Right lobe of liver (tissue), 6 donors: ENCODE results near the gene AP4M1. TPM values are rescaled to one million over a fixed set of nuclear protein-coding genes. Genes with fewer than 3 reads are reported as not detected.

Experiments
- ATAC-seq, 4 donors: fragments of 200-7000 bp; cut with Tn5 transposase; one replicate each; pipeline ENCODE4 v1.9.1; 2020; ENCODE audit warnings: mild to moderate bottlenecking in 4 of 4, moderate library complexity in 4 of 4
- DNase-seq, 3 donors: peaks; one replicate each; pipeline ENCODE4 v3.0.0-alpha.2; 2020
- H3K27ac ChIP-seq, 3 donors: fragments of 200-600 bp; one replicate each; pipeline ENCODE4 v1.8.0; 2022
- H3K27me3 ChIP-seq, 2 donors: fragments of 200-600 bp; one replicate each; pipeline ENCODE4 v1.8.0; 2022
- H3K36me3 ChIP-seq, 4 donors: fragments of 200-600 bp; sonication (generic) in 1 of 4; one replicate each; pipeline versions ENCODE4 v1.5.1 to v1.8.0; 2017 to 2022; ENCODE audit warnings: control low read depth in 1 of 4
- H3K4me1 ChIP-seq, 4 donors: fragments of 200-600 bp; sonication (generic) in 1 of 4; one replicate each; pipeline versions ENCODE4 v1.5.1 to v1.8.0; 2017 to 2022; ENCODE audit warnings: control low read depth in 1 of 4
- H3K4me3 ChIP-seq, 3 donors: fragments of 200-600 bp; one replicate each; pipeline ENCODE4 v1.8.0; 2022
- H3K9me3 ChIP-seq, 4 donors: fragments of 200-600 bp; sonication (generic) in 1 of 4; one replicate each; pipeline versions ENCODE4 v1.5.1 to v1.8.0; 2017 to 2022; ENCODE audit warnings: control low read depth in 1 of 4
- CTCF ChIP-seq, 4 donors: fragments of 200-600 bp in 3 of 4; fragments of 450-650 bp in 1 of 4; IDR thresholded peaks; one replicate each; pipeline versions ENCODE4 v1.5.1 to v1.8.0; 2016 to 2022; ENCODE audit warnings: antibody characterized with exemption in 4 of 4, mild to moderate bottlenecking in 2 of 4
- POLR2A ChIP-seq: fragments of 450-650 bp; IDR thresholded peaks from one replicate; pipeline ENCODE4 v1.6.1; 2017; ENCODE audit warnings: antibody characterized with exemption, mild to moderate bottlenecking
- WGBS: methylation state at CpG from one replicate; pipeline ENCODE4 v1.1.6; 2018; ENCODE audit warnings: low coverage, low lambda C conversion rate; ENCODE audit not compliant: insufficient coverage; ENCODE audit errors: missing lambda C conversion rate; 5-methylcytosine and 5-hydroxymethylcytosine counted together
- intact Hi-C, 2 donors: fragments of 100-400 bp; cut with DNase I; formaldehyde crosslinking; loops; one replicate each; pipeline versions ENCODE4 v1.11.2 to v1.14.1; 2022
- total RNA-seq, 6 experiments: library from RNA; depleted of rRNA in 2 of 6; stranded (reverse); fragments of >200 nt in 2 of 6; fragmentation: NEBNext Ultra II Directional in 3 of 6; extraction: Animal tissue kit (Norgen Biotek cat#: 25700) in 3 of 6; gene quantifications; one replicate each; pipeline versions ENCODE4 v1.1.0 to v1.2.4, GENCODE V29; 2016 to 2023
- donor health status: DM: no; HTN: yes; CAD: no.
- donor health status: DM: no; HTN: no; CAD: no.
- donor health status: DM: no; HTN: no; CAD: no.
- donor health status: DM: no; HTN: yes; CAD: no.
- donor health status: DM: no; HTN: yes; CAD: no.

Gene AP4M1
- total RNA-seq, 6 experiments from 2014 or later: 2.7 to 7.3 (median 4.3) TPM

DNA sequence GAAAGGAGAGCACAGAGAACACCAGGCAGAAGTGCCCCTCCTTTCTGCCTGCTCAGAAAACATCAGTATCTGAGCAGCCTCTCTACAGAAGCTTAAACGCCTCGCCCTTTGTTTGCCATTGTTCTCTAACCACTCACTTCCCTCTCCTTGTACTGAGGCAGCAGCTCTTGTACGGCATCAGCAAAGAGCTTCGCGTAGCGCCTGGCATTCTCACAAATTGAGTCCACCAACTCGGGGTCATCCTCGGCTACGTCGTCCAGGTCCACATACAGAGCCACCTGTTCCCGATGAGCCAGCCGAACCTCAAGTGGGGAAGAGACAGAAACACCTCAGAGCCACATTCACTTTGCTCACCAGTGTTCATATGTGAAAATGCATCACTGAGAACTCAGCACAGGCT lies 2.0 kb upstream of the AP4M1 start:
- H3K27me3 ChIP-seq: no peaks in the 10 kb centered on the region
- peak overlapping the region in 1 of 3 donors; percentile 84 for H3K4me3 ChIP-seq
- no peak for ATAC-seq
- no peak for TF ChIP-seq CTCF (IDR thresholded peaks at IDR 0.05)
- TF ChIP-seq POLR2A: no peak
- peaks cover 8 to 52% (median 37%) of the 10 kb centered on the region in 4 donors for H3K36me3 ChIP-seq
- intact Hi-C loops: no loop called here
- H3K27ac ChIP-seq: no peak overlapping the region
- no peak for DNase-seq
- 74% methylated on average over 9 of the region's 12 CpGs for WGBS
- H3K4me1 ChIP-seq: peaks cover 0 to 6% (median 0%) of the 10 kb centered on the region in 4 donors
- no peaks in the 10 kb centered on the region for H3K9me3 ChIP-seq

- H3K9me3 ChIP-seq: no peaks in the 10 kb centered on the region
- peak overlapping the region; percentile 80 to 93 (median 84) for H3K4me3 ChIP-seq
- H3K4me1 ChIP-seq: peaks cover 0 to 6% (median 0%) of the 10 kb centered on the region in 4 donors
- H3K27ac ChIP-seq: peak overlapping the region; percentile 67 to 90 (median 83)
- DNase-seq: peak; percentile 95
- WGBS: 0% methylated on average over 31 of the region's 61 CpGs
- peak; percentile 82 to 92 (median 88) for ATAC-seq
- H3K36me3 ChIP-seq: peaks cover 8 to 41% (median 30%) of the 10 kb centered on the region in 4 donors
- intact Hi-C loops: no loop called here
- TF ChIP-seq POLR2A: no peak
- H3K27me3 ChIP-seq: no peaks in the 10 kb centered on the region
These were observed 925 bp upstream of the AP4M1 start for GRCh38 chr7:100100420-100101015.

- no peaks in the 10 kb centered on the region for H3K9me3 ChIP-seq
- TF ChIP-seq POLR2A (no peak), CTCF (IDR thresholded peaks at IDR 0.05) (no peak)
- ATAC-seq: no peak
- WGBS: 71% methylated on average over 6 of the region's 17 CpGs
- H3K36me3 ChIP-seq: peaks cover 0 to 19% (median 8%) of the 10 kb centered on the region in 4 donors
- H3K4me1 ChIP-seq: peaks cover 0 to 6% (median 0%) of the 10 kb centered on the region in 4 donors
- H3K27me3 ChIP-seq: no peaks in the 10 kb centered on the region
- H3K27ac ChIP-seq: no peak overlapping the region
- H3K4me3 ChIP-seq: no peak overlapping the region
- intact Hi-C loops: no loop called here
- no peak for DNase-seq
These were observed 1.8 kb downstream of the AP4M1 start for GRCh38 chr7:100102950-100103840.

DNA sequence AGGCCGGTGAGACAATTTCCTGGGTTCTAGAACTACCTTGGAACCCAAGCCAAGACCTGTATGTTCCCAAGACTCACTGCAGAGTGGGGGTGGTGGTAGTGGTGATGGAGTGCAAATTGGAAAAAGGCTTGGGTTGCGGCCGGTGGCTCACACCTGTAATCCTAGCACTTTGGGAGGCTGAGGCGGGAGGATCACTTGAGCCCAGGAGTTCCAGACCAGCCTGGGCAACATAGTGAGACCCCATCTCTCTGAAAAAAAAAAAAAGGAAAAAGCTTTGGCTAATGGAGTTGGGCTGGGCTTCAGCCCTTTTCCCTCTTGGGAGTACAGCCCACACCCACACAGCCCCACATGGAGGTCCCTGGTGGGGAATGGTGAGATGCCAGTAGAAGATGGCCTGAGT lies 4.1 kb downstream of the AP4M1 start:
- Histone ChIP-seq H3K4me1 (no peaks in the 10 kb centered on the region), H3K9me3 (no peaks in the 10 kb centered on the region), H3K4me3 (no peak overlapping the region), H3K27me3 (no peaks in the 10 kb centered on the region), H3K36me3 (peaks cover 0 to 13% (median 0%) of the 10 kb centered on the region in 4 donors), H3K27ac (no peak overlapping the region)
- no peak for ATAC-seq
- TF ChIP-seq POLR2A (no peak), CTCF (IDR thresholded peaks at IDR 0.05) (no peak)
- no peak for DNase-seq
- intact Hi-C loops: no loop called here
- no CpG with 5 or more reads among the region's 4 CpGs for WGBS

GRCh38 chr7:100106633-100107032 lies 5.2 kb downstream of the AP4M1 start:
- TF ChIP-seq CTCF (IDR thresholded peaks at IDR 0.05) (no peak), POLR2A (no peak)
- Histone ChIP-seq H3K4me3 (no peak overlapping the region), H3K36me3 (peaks cover 0 to 21% (median 2%) of the 10 kb centered on the region in 4 donors), H3K9me3 (no peaks in the 10 kb centered on the region), H3K27ac (no peak overlapping the region), H3K4me1 (no peaks in the 10 kb centered on the region), H3K27me3 (no peaks in the 10 kb centered on the region)
- DNase-seq (no peak), ATAC-seq (no peak)
- intact Hi-C loops: no loop called here
- WGBS: 67% methylated on average over 8 of the region's 17 CpGs
